Gastroesophageal sphincter (tissue), 4 donors: ENCODE data around the gene EMX1. TPM values are rescaled to one million over a fixed set of nuclear protein-coding genes. Genes with fewer than 3 reads are reported as not detected.

Source experiments
- ATAC-seq: fragments of 150-250 bp; one replicate; pipeline ENCODE4 v1.9.1; 2016; ENCODE audit warnings: mild to moderate bottlenecking, moderate library complexity
- H3K27ac ChIP-seq, 4 donors: fragments of 200-600 bp; sonication (generic) in 3 of 4; 1 replicate in 3 of 4; 2 replicates in 1 of 4; pipeline ENCODE4 v1.5.1; 2016 to 2019
- H3K27me3 ChIP-seq: fragments of 200-600 bp; sonication (generic); one replicate; pipeline ENCODE4 v1.5.1; 2019
- H3K36me3 ChIP-seq, 2 donors: fragments of 200-600 bp; sonication (generic); one replicate each; pipeline ENCODE4 v1.5.1; 2019; ENCODE audit warnings: control low read depth in 1 of 2
- H3K4me1 ChIP-seq, 3 donors: fragments of 200-600 bp; sonication (generic); 1 replicate in 2 of 3; 2 replicates in 1 of 3; pipeline ENCODE4 v1.5.1; 2016 to 2019; ENCODE audit warnings: control low read depth in 2 of 3
- H3K4me3 ChIP-seq, 2 donors: fragments of 200-600 bp; sonication (generic); one replicate each; pipeline ENCODE4 v1.5.1; 2019; ENCODE audit warnings: mild to moderate bottlenecking in 1 of 2, moderate library complexity in 1 of 2
- H3K9me3 ChIP-seq, 3 donors: fragments of 200-600 bp; sonication (generic); one replicate each; pipeline ENCODE4 v1.5.1; 2017 to 2019; ENCODE audit warnings: control low read depth in 2 of 3
- EP300 ChIP-seq: sonication (generic); formaldehyde crosslinking; IDR thresholded peaks from one replicate; pipeline ENCODE4 v1.6.1; 2017; ENCODE audit warnings: antibody characterized with exemption, mild to moderate bottlenecking
- POLR2A ChIP-seq, 2 donors: fragments of 450-650 bp; IDR thresholded peaks; one replicate each; pipeline ENCODE4 v1.6.1; 2017; ENCODE audit warnings: antibody characterized with exemption in 2 of 2, mild to moderate bottlenecking in 2 of 2, moderate library complexity in 1 of 2
- POLR2AphosphoS5 ChIP-seq: sonication (generic); formaldehyde crosslinking; IDR thresholded peaks from one replicate; pipeline ENCODE4 v1.6.1; 2017; ENCODE audit warnings: antibody characterized with exemption
- WGBS, 2 donors: methylation state at CpG; one replicate each; pipeline ENCODE4 v1.1.5; 2018; ENCODE audit warnings: low coverage in 1 of 2; 5-methylcytosine and 5-hydroxymethylcytosine counted together
- total RNA-seq, 4 donors: library from RNA; depleted of rRNA; stranded (reverse); fragments of >200 nt; gene quantifications; one replicate each; pipeline ENCODE4 v1.1.0, GENCODE V29; 2016
- TF ChIP-seq, protein P1 (sequence below), 4 experiments: fragments of 200-600 bp in 2 of 4; fragments of 450-650 bp in 2 of 4; sonication (generic) in 1 of 4; IDR thresholded peaks; one replicate each; pipeline ENCODE4 v1.5.1; 2017 to 2019; ENCODE audit warnings: antibody characterized with exemption in 4 of 4, mild to moderate bottlenecking in 2 of 4, moderate library complexity in 2 of 4

EMX1 gene
- total RNA-seq, 4 donors from 2014 or later = 0.15 TPM; not detected in 3

DNA sequence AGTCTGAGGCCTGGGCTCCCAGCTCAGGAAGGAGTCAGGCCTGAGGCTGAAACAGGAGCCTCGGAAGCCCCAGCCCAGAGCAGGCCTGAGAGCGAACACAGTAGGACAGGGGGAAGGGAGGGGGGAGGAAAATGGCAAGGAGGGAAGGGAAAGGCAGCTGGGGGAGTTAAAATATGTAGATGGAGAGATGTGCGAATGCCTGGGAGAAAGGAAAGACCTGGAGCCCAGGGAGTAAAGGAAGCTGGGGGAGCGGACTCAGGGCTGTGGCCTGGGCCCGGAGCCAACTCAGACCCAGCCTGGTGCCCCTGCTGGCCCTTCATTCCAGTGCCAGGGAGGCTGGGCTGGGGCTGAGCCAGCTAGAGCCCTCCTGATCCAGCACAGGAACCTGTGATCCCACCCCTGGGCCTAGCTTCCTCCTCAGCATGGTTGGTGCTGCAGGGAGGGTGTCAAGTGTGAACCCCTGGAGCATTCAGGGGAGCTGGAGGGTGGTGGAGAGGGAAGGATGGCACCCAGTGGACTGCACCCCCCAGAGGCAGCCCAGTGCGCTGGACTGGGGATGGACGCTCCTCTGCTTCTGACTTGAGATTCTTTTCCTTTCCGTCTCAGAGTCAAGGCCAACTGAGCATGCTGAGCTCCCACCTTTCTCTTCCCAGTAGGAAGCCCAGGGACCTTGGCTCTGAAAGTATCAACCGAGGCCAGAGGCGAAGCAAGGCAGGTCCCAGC lies 46.3 kb downstream of the EMX1 start:
- no peak for ATAC-seq
- TF ChIP-seq, protein P1, sequence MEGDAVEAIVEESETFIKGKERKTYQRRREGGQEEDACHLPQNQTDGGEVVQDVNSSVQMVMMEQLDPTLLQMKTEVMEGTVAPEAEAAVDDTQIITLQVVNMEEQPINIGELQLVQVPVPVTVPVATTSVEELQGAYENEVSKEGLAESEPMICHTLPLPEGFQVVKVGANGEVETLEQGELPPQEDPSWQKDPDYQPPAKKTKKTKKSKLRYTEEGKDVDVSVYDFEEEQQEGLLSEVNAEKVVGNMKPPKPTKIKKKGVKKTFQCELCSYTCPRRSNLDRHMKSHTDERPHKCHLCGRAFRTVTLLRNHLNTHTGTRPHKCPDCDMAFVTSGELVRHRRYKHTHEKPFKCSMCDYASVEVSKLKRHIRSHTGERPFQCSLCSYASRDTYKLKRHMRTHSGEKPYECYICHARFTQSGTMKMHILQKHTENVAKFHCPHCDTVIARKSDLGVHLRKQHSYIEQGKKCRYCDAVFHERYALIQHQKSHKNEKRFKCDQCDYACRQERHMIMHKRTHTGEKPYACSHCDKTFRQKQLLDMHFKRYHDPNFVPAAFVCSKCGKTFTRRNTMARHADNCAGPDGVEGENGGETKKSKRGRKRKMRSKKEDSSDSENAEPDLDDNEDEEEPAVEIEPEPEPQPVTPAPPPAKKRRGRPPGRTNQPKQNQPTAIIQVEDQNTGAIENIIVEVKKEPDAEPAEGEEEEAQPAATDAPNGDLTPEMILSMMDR (IDR thresholded peaks at IDR 0.05) = no peak
- TF ChIP-seq POLR2A (IDR thresholded peaks at IDR 0.05) = no peak
- WGBS, 2 donors = 81 to 82% methylated on average over 4 to 6 of the region's 10 CpGs
- no peak overlapping the region for H3K4me3 ChIP-seq
- no peaks in the 10 kb centered on the region for H3K4me1 ChIP-seq
- no peaks in the 10 kb centered on the region for H3K9me3 ChIP-seq
- H3K27me3 ChIP-seq = no peaks in the 10 kb centered on the region
- H3K27ac ChIP-seq = no peak overlapping the region
- peaks cover 0 to 53% of the 10 kb centered on the region in 2 donors for H3K36me3 ChIP-seq

DNA sequence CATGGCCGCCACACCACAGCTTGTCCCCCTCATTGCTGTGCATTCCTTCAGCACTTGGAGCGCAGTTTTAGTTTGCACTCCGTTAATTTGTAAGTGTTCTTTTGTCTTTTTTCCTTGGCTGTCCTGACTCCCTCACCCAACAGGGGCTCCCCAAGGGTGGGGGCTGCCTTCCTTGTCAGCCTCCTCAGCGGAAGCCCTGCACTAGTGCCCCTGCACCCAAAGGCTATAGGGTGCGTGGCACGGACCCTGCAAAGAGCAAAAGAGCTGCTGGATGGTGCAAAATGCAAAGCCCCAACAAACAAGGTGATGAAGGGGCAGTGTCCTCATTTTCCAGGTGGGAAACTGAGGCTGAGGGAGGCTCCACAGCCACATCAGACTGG lies 46.8 kb downstream of the EMX1 start:
- ATAC-seq = no peak
- Histone ChIP-seq H3K4me3 (no peak overlapping the region), H3K27ac (no peak overlapping the region), H3K27me3 (no peaks in the 10 kb centered on the region), H3K4me1 (no peaks in the 10 kb centered on the region), H3K36me3 (peaks cover 0 to 55% of the 10 kb centered on the region in 2 donors), H3K9me3 (no peaks in the 10 kb centered on the region)
- TF ChIP-seq POLR2AphosphoS5 = no peak
- TF ChIP-seq, protein P1 (IDR thresholded peaks at IDR 0.05) = no peak
- no peak for TF ChIP-seq EP300
- no peak for TF ChIP-seq POLR2A (IDR thresholded peaks at IDR 0.05)
- 94% methylated on average over 3 of the region's 6 CpGs; no CpG with 5 or more reads in 1 of the 2 donors for WGBS, 2 donors

DNA sequence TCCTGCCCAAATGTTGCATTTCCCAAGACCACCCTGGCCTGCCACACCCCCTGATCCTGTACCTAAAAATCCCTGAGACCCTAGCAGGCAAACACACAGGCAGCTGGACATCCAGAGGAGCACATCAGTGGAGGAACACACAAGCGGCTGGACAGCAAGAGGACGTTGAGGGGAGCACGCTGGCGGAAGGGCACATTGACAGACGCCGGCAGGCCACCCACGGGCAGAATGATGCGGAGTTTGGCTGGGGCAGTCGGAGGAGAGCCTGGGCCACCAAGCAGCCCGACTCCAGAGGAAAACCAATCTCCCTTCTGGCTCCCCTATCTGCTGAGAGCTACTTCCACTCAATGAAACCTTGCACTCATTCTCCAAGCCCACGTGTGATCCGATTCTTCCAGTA lies 47.7 kb downstream of the EMX1 start:
- H3K4me1 ChIP-seq = no peaks in the 10 kb centered on the region
- H3K27ac ChIP-seq = no peak overlapping the region
- no peak for TF ChIP-seq POLR2AphosphoS5
- TF ChIP-seq, protein P1 (IDR thresholded peaks at IDR 0.05) = no peak
- TF ChIP-seq POLR2A (IDR thresholded peaks at IDR 0.05) = no peak
- no peak for TF ChIP-seq EP300
- 80 to 83% methylated on average over 2 of the region's 12 CpGs for WGBS, 2 donors
- H3K36me3 ChIP-seq = peaks cover 0 to 62% of the 10 kb centered on the region in 2 donors
- no peaks in the 10 kb centered on the region for H3K9me3 ChIP-seq
- no peaks in the 10 kb centered on the region for H3K27me3 ChIP-seq
- no peak overlapping the region for H3K4me3 ChIP-seq
- no peak for ATAC-seq

DNA sequence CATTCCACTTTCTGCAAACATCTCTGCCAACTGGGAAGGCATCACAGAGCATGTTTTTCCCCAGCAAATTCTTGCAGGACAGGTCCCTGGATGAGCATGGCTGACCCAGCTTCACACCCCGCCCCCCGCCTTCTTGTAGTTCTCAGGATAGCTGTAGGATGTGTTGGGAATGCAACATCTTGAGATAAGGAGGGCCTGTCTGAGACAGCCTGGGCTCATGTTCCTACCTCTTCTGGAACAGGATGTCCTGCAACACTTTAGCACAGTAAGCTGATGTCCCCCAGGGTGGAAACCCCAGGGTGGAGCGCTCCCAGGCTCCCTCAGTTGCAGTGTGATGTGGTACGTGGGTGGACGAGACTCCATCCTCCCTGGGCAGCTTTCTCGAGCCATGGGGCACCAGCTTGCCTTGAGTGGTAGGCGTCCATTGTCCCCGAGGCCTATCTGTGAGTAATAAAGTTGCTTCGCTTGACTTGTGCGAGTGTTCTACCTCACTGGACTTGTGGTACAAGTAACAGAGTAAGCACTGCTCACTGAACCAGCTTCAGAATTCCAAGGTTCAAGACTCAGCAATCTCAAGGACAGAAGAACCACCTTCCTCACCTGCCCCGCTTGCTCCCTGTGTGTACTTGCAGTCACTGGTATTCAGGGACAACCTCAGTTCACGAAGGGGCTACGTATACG lies 48.6 kb downstream of the EMX1 start:
- TF ChIP-seq POLR2A (IDR thresholded peaks at IDR 0.05) (no peak), EP300 (no peak), POLR2AphosphoS5 (no peak)
- TF ChIP-seq, protein P1 (IDR thresholded peaks at IDR 0.05) = no peak
- Histone ChIP-seq H3K36me3 (peaks cover 0 to 71% of the 10 kb centered on the region in 2 donors), H3K9me3 (no peaks in the 10 kb centered on the region), H3K27ac (no peak overlapping the region), H3K27me3 (no peaks in the 10 kb centered on the region), H3K4me1 (no peaks in the 10 kb centered on the region), H3K4me3 (no peak overlapping the region)
- no peak for ATAC-seq
- WGBS, 2 donors = 93 to 100% methylated on average over 4 to 6 of the region's 14 CpGs

DNA sequence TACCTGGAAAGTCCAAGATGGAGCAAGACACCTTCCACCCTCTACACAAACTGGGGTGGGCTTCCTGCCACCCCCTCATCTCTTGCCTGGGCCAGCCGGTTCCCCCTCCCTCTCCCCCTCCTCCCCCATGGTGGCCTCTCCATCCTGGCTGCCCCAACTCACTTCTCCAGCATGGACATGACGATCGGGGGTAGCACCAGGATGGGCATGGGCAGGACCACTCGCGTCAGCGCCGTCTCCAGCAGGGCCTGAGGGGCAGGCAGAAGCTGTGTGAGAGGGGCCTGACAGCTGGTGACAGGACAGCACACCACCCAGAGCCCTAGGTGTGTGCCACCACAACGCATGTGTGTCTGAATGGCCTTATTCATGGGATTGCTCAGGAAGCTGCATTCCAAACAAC lies 51.0 kb downstream of the EMX1 start:
- ATAC-seq = no peak
- Histone ChIP-seq H3K9me3 (no peaks in the 10 kb centered on the region), H3K36me3 (peaks cover 0 to 74% of the 10 kb centered on the region in 2 donors), H3K4me1 (no peaks in the 10 kb centered on the region), H3K27ac (no peak overlapping the region), H3K4me3 (no peak overlapping the region), H3K27me3 (no peaks in the 10 kb centered on the region)
- whole genome bisulfite sequencing, 2 donors = 83 to 89% methylated on average over 2 to 7 of the region's 8 CpGs
- TF ChIP-seq, protein P1 (IDR thresholded peaks at IDR 0.05) = no peak
- TF ChIP-seq POLR2A (IDR thresholded peaks at IDR 0.05) (no peak), EP300 (no peak), POLR2AphosphoS5 (no peak)
